Neuron (in vitro differentiated cells): ENCODE measurements around the gene MFSD2B.

ENCODE experiments used
- H2AFZ ChIP-seq: one replicate; pipeline ENCODE4 v1.6.1; 2013; ENCODE audit warnings: low read depth, mild to moderate bottlenecking, inconsistent platforms, low read length, moderate library complexity
- H3K27me3 ChIP-seq: one replicate; pipeline ENCODE4 v1.6.1; 2013; ENCODE audit warnings: low read length; ENCODE audit not compliant: insufficient read depth
- H3K36me3 ChIP-seq: one replicate; pipeline ENCODE4 v1.6.1; 2013; ENCODE audit warnings: low read length; ENCODE audit not compliant: insufficient read depth
- H3K4me1 ChIP-seq: one replicate; pipeline ENCODE4 v1.6.1; 2013; ENCODE audit warnings: low read length; ENCODE audit not compliant: insufficient read depth
- H3K4me3 ChIP-seq: 2 replicates; pipeline ENCODE4 v1.5.1; 2013; ENCODE audit warnings: mild to moderate bottlenecking, low read length, moderate library complexity
- H3K9me3 ChIP-seq: one replicate; pipeline ENCODE4 v1.6.1; 2013; ENCODE audit warnings: low read length

MFSD2B gene, protein sequence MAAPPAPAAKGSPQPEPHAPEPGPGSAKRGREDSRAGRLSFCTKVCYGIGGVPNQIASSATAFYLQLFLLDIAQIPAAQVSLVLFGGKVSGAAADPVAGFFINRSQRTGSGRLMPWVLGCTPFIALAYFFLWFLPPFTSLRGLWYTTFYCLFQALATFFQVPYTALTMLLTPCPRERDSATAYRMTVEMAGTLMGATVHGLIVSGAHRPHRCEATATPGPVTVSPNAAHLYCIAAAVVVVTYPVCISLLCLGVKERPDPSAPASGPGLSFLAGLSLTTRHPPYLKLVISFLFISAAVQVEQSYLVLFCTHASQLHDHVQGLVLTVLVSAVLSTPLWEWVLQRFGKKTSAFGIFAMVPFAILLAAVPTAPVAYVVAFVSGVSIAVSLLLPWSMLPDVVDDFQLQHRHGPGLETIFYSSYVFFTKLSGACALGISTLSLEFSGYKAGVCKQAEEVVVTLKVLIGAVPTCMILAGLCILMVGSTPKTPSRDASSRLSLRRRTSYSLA

GRCh38 chr2:24009680-24010476 is at the start of gene MFSD2B:
TSS of gene MFSD2B (plus strand) at chr2:24010085. CDS start at chr2:24010097, 12 bp downstream.
- peaks cover 3% of the 10 kb centered on the region for H3K9me3 ChIP-seq
- H3K36me3 ChIP-seq: no peaks in the 10 kb centered on the region
- no peaks in the 10 kb centered on the region for H3K27me3 ChIP-seq
- H3K4me1 ChIP-seq: no peaks in the 10 kb centered on the region
- H2AFZ ChIP-seq: no peak within 1 kb of the TSS
- H3K4me3 ChIP-seq: no peak within 1 kb of the TSS

DNA sequence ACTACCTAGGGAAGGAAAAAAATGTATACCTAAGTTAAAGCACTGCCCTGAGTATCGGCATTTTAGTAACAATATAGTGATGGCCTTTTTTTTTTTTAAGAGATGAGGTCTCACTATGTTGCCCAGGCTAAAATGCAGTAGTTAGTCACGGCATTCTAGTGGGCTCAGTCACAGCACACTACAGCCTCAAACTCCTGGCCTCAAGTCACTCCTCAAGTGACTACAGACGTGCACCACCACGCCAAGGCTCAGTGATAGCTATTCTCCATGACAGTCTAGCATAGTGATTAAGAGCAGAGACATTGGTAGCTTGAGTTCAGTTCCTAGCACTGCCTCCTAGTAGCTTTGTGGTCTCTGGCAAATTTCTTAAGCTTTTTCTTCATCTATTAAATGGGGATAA is 42.0 kb upstream of the MFSD2B start:
- no peaks in the 10 kb centered on the region for H3K4me1 ChIP-seq

GRCh38 chr2:23976883-23977282 is 33.0 kb upstream of the MFSD2B start:
- H2AFZ ChIP-seq: no peak overlapping the region
- peaks cover 2% of the 10 kb centered on the region for H3K9me3 ChIP-seq
- H3K4me3 ChIP-seq: no peak overlapping the region
- no peaks in the 10 kb centered on the region for H3K4me1 ChIP-seq
- no peaks in the 10 kb centered on the region for H3K27me3 ChIP-seq
- peaks cover 30% of the 10 kb centered on the region for H3K36me3 ChIP-seq

More for the DNA sequence above, 42.0 kb upstream of the MFSD2B start:
- H3K27me3 ChIP-seq: no peaks in the 10 kb centered on the region
- peaks cover 32% of the 10 kb centered on the region for H3K36me3 ChIP-seq
- H3K4me3 ChIP-seq: no peak overlapping the region
- no peak overlapping the region for H2AFZ ChIP-seq
- H3K9me3 ChIP-seq: peaks cover 6% of the 10 kb centered on the region

DNA sequence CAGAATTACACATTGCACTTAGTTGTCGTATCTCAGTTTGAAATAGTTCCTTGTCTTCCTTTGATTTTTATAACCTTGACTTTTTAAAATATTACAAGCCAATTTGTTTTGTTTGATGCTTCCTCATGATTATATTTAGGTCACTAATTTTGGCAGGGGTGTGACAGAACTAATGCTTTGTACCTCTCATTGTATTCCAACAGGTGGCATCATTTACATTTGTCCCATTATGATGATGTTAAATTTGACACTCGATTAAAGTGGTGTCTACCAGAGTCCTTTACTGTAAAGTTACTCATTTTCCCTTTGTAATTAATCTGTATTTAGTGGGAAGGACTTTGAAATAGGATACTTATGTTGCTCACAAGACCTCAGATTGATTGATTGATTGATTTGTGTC is 21.5 kb upstream of the MFSD2B start:
- H2AFZ ChIP-seq: no peak overlapping the region
- H3K4me1 ChIP-seq: peaks cover 11% of the 10 kb centered on the region
- H3K36me3 ChIP-seq: peaks cover 42% of the 10 kb centered on the region
- no peak overlapping the region for H3K4me3 ChIP-seq
- H3K9me3 ChIP-seq: no peaks in the 10 kb centered on the region
- no peaks in the 10 kb centered on the region for H3K27me3 ChIP-seq

DNA sequence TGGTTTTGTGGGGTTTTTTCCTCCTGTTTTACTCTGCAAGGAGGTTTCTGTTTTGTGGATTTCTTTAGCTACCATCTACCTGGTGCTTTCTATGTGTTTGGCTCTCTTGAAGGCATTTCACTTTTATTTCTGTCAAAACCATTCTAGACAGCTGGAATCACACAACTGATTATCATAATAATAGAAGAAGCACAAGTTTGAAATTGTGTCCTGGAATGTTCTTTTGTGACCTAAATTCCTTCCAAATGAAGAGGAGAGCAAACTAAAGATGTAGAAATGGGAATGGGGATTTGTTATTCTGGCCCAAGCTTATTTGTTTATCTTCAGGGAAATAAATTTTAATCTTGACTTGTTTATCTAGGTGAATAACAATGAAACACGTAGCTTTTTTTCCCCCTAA is 17.0 kb upstream of the MFSD2B start:
- Histone ChIP-seq H3K27me3 (no peaks in the 10 kb centered on the region), H3K4me1 (peaks cover 17% of the 10 kb centered on the region), H3K9me3 (no peaks in the 10 kb centered on the region), H3K36me3 (peaks cover 18% of the 10 kb centered on the region), H3K4me3 (no peak overlapping the region), H2AFZ (no peak overlapping the region)

- H3K4me1 ChIP-seq: peaks cover 17% of the 10 kb centered on the region
- no peak overlapping the region for H3K4me3 ChIP-seq
Measured at GRCh38 chr2:23993736-23994269, 16.1 kb upstream of the MFSD2B start.

DNA sequence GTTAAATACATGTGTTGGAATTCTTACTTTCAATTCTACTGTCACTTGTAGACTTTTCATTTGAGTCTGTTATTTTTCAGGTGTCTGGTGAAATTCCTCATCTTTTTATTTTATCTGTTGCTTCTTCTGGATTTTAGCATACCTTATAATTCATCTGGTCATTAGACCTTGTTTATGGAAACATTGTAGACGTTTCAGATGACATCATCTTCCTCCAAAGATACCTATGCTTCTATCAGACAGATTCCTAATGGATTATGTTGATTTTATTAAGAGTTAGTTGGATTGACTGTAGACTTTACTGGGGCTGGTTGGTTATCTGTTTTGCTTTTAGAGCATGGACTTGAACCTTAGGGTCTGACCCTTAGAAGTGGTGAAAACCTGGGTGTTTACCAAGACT is 15.3 kb upstream of the MFSD2B start:
- Histone ChIP-seq H3K4me1 (peaks cover 17% of the 10 kb centered on the region), H3K4me3 (no peak overlapping the region), H2AFZ (no peak overlapping the region), H3K36me3 (peaks cover 16% of the 10 kb centered on the region), H3K9me3 (no peaks in the 10 kb centered on the region), H3K27me3 (no peaks in the 10 kb centered on the region)

More at GRCh38 chr2:23993736-23994269, 16.1 kb upstream of the MFSD2B start:
- peaks cover 16% of the 10 kb centered on the region for H3K36me3 ChIP-seq
- H2AFZ ChIP-seq: no peak overlapping the region
- no peaks in the 10 kb centered on the region for H3K9me3 ChIP-seq
- H3K27me3 ChIP-seq: no peaks in the 10 kb centered on the region

DNA sequence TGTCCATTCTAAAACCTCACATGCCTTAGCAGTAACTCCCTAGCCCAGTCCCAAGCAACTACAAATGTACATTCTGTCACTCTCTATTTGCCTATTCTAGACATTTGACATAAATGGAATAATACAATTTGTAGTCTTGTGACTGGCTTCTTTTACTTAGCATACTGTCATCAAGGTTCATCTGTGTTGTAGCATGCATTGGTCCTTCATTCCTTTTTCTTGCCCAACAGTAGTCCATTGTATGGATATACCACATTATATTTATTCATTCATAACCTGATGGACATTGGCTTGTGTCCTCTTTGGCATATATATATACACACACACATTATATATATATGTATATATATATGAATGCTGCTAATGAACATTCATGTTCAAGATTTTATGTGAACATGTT is 2.2 kb upstream of the MFSD2B start:
- no peaks in the 10 kb centered on the region for H3K36me3 ChIP-seq
- no peaks in the 10 kb centered on the region for H3K27me3 ChIP-seq
- no peak overlapping the region for H3K4me3 ChIP-seq
- peaks cover 3% of the 10 kb centered on the region for H3K9me3 ChIP-seq
- no peak overlapping the region for H2AFZ ChIP-seq
- H3K4me1 ChIP-seq: no peaks in the 10 kb centered on the region

- no peaks in the 10 kb centered on the region for H3K27me3 ChIP-seq
- H3K9me3 ChIP-seq: peaks cover 3% of the 10 kb centered on the region
- H3K4me3 ChIP-seq: no peak overlapping the region
- H3K36me3 ChIP-seq: no peaks in the 10 kb centered on the region
- H3K4me1 ChIP-seq: no peaks in the 10 kb centered on the region
- no peak overlapping the region for H2AFZ ChIP-seq
Measured at GRCh38 chr2:24008672-24009366, 1.1 kb upstream of the MFSD2B start.

- Histone ChIP-seq H3K4me3 (no peak overlapping the region), H3K36me3 (no peaks in the 10 kb centered on the region), H3K4me1 (no peaks in the 10 kb centered on the region), H3K9me3 (peaks cover 3% of the 10 kb centered on the region), H2AFZ (no peak overlapping the region), H3K27me3 (no peaks in the 10 kb centered on the region)
Measured at GRCh38 chr2:24009367-24009679, 562 bp upstream of the MFSD2B start.

DNA sequence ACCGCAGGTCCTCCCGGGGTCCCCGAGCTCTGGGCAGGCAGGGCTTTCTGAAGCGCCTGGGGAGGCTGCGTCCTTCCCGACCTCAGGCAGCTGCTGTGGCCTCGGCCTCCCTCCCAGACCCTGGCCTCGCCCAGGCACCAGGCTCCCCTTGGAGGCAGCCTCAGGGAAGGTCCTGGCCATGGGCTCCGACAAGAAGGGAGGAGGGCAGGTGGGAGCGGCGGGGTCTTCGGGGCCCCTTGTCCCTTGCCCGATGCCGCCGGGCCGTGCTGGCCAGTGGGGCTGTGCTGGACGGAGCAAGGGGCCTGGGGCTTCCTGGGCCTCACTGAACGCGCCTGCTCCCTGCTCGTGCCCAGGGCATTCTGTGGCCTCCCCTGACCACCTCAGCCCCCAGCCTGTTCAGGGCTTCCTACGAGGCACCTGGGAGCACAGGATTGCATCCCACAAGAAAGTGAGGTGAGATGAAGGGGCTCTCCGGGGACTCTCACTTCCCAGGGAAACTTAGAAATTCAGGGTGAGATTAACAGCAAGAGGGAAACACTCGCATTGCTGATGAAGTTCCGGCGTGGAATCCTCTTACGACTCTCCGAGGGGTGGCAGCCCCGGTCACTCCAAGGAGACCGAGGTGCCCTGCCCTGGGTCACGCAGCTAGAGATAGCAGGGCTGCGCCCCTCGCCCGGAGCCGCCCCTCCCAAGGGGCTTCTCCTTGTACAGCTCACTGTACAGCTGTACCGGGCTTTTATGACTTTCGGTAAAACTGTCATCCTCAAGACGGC is 778 bp downstream of the MFSD2B start:
- Histone ChIP-seq H3K36me3 (no peaks in the 10 kb centered on the region), H3K4me3 (no peak overlapping the region), H3K9me3 (peaks cover 3% of the 10 kb centered on the region), H2AFZ (no peak overlapping the region), H3K4me1 (peaks cover 4% of the 10 kb centered on the region), H3K27me3 (no peaks in the 10 kb centered on the region)
